Endothelial cell of umbilical vein (primary cell): ENCODE results near the gene FSD1. TPM values are rescaled to one million over a fixed set of nuclear protein-coding genes. Genes with fewer than 3 reads are reported as not detected.

Experiments used
- BruUV-seq: library from RNA; stranded (reverse); fragments of 400-500 nt; replicated peaks from 2 replicates; lab custom pipeline; 2021; lab: Mats Ljungman, UMichigan
- CTCF ChIA-PET: fragments of 300-600, 350-600 bp; sonication (Branson Sonifier 250); formaldehyde crosslinking; loops from one replicate; lab custom pipeline; 2021; ENCODE audit warnings: antibody characterized with exemption, inconsistent platforms; lab: Charles Lee
- POLR2A ChIA-PET: fragments of 300-600, 350-600 bp; sonication (Branson Sonifier 250); formaldehyde crosslinking; loops from one replicate; lab custom pipeline; 2021; ENCODE audit warnings: antibody characterized with exemption, inconsistent platforms; lab: Charles Lee
- DNase-seq: peaks from one replicate; pipeline ENCODE4 v3.0.0-alpha.2; 2011; ENCODE audit warnings: low read depth, low spot score
- FAIRE-seq: peaks from 2 replicates; lab custom pipeline; 2011; peaks lifted over from hg19 to GRCh38; lab: Jason Lieb, UNC
- H2AFZ ChIP-seq: 2 replicates; pipeline ENCODE4 v1.6.0; 2012; ENCODE audit warnings: low read depth, low read length, control low read depth, inconsistent platforms
- H3K27ac ChIP-seq: 2 replicates; pipeline ENCODE4 v1.5.1; 2011; ENCODE audit warnings: low read depth, mild to moderate bottlenecking, control low read depth, low read length, moderate library complexity; ENCODE audit not compliant: insufficient read depth
- H3K27me3 ChIP-seq, 2 experiments: 2 replicates each; pipeline versions ENCODE4 v1.6.0 to v1.6.1; 2011; ENCODE audit warnings: low read length in 2 of 2, mixed read lengths in 1 of 2; ENCODE audit not compliant: control insufficient read depth in 2 of 2, insufficient read depth in 2 of 2
- H3K36me3 ChIP-seq, 2 experiments: 2 replicates in 1 of 2; 3 replicates in 1 of 2; pipeline ENCODE4 v1.5.1; 2011; ENCODE audit warnings: low read length in 2 of 2, mild to moderate bottlenecking in 1 of 2, moderate library complexity in 1 of 2; ENCODE audit not compliant: control insufficient read depth in 2 of 2, insufficient read depth in 2 of 2; ENCODE audit errors: extremely low read depth in 1 of 2
- H3K4me1 ChIP-seq: 3 replicates; pipeline ENCODE4 v1.5.1; 2011; ENCODE audit warnings: mild to moderate bottlenecking, low read length; ENCODE audit not compliant: control insufficient read depth, insufficient read depth; ENCODE audit errors: extremely low read depth
- H3K4me2 ChIP-seq: 2 replicates; pipeline ENCODE4 v1.6.1; 2011; ENCODE audit warnings: low read length, control low read depth, mixed read lengths; ENCODE audit not compliant: insufficient read depth
- H3K4me3 ChIP-seq, 3 experiments: fragments of 200-600 bp in 1 of 3; sonication (generic), shearing (Covaris generic) in 1 of 3; replicated peaks in 1 of 3; 2 replicates each; pipeline ENCODE4 v1.5.1; 2011 to 2016; ENCODE audit warnings: control low read depth in 3 of 3, low read length in 3 of 3, mild to moderate bottlenecking in 2 of 3, inconsistent platforms in 1 of 3, low read depth in 1 of 3, moderate library complexity in 1 of 3; ENCODE audit not compliant: insufficient read depth in 1 of 3
- H3K79me2 ChIP-seq: 2 replicates; pipeline ENCODE4 v1.6.0; 2012; ENCODE audit warnings: low read length, inconsistent platforms; ENCODE audit not compliant: control insufficient read depth, insufficient read depth
- H3K9ac ChIP-seq: replicated peaks from 2 replicates; pipeline ENCODE3; 2011; ENCODE audit warnings: low read length, control low read depth; ENCODE audit not compliant: insufficient read depth; ENCODE audit errors: extremely low read depth
- H3K9me1 ChIP-seq: replicated peaks from 3 replicates; pipeline ENCODE4 v1.6.0; 2011; ENCODE audit warnings: mild to moderate bottlenecking, low read length; ENCODE audit not compliant: control insufficient read depth, insufficient read depth; ENCODE audit errors: extremely low read depth
- H3K9me3 ChIP-seq: replicated peaks from 2 replicates; pipeline ENCODE4 v1.5.1; 2012; ENCODE audit warnings: low read length, inconsistent platforms; ENCODE audit not compliant: control insufficient read depth, insufficient read depth
- H4K20me1 ChIP-seq: replicated peaks from 2 replicates; pipeline ENCODE3; 2011; ENCODE audit warnings: mild to moderate bottlenecking, low read length; ENCODE audit not compliant: control insufficient read depth, insufficient read depth; ENCODE audit errors: extremely low read depth
- CTCF ChIP-seq, 2 donors: IDR thresholded peaks; 1 replicate in 1 of 2; 2 replicates in 1 of 2; pipeline ENCODE4 v1.5.1; 2011; ENCODE audit warnings: low read length in 2 of 2, mild to moderate bottlenecking in 2 of 2, moderate library complexity in 2 of 2, control low read depth in 1 of 2, inconsistent platforms in 1 of 2, low read depth in 1 of 2; ENCODE audit not compliant: insufficient read depth in 1 of 2; ENCODE audit errors: extremely low read depth in 1 of 2
- EZH2 ChIP-seq: IDR thresholded peaks from 2 replicates; pipeline ENCODE4 v1.6.1; 2012; ENCODE audit warnings: borderline replicate concordance, low read depth, mild to moderate bottlenecking, moderate library complexity, low read length, inconsistent platforms; ENCODE audit not compliant: severe bottlenecking
- FOS ChIP-seq: IDR thresholded peaks from 2 replicates; pipeline ENCODE4 v1.6.1; 2011; ENCODE audit warnings: mild to moderate bottlenecking, low read length, moderate library complexity, borderline replicate concordance; ENCODE audit not compliant: insufficient read depth
- GATA2 ChIP-seq: IDR thresholded peaks from 2 replicates; pipeline ENCODE4 v1.7.0; 2011; ENCODE audit warnings: low read depth, mild to moderate bottlenecking, moderate library complexity, mixed read lengths, low read length; ENCODE audit not compliant: insufficient read length, insufficient read depth
- JUN ChIP-seq: IDR thresholded peaks from 2 replicates; pipeline ENCODE4 v1.6.1; 2011; ENCODE audit warnings: borderline replicate concordance, low read depth; ENCODE audit not compliant: insufficient read length, insufficient read depth
- MAX ChIP-seq: IDR thresholded peaks from 2 replicates; pipeline ENCODE4 v1.6.1; 2011; ENCODE audit not compliant: insufficient read depth, insufficient read length
- MYC ChIP-seq: IDR thresholded peaks from one replicate; pipeline ENCODE4 v1.6.1; 2011; ENCODE audit warnings: mild to moderate bottlenecking, low read depth, low read length
- POLR2A ChIP-seq: IDR thresholded peaks from 2 replicates; pipeline ENCODE4 v1.6.1; 2012; ENCODE audit warnings: low read depth, mild to moderate bottlenecking, control low read depth, low read length
- POLR2AphosphoS5 ChIP-seq: IDR thresholded peaks from 2 replicates; pipeline ENCODE4 v1.6.1; 2012; ENCODE audit warnings: low read depth, mild to moderate bottlenecking, control low read depth, low read length, moderate library complexity; ENCODE audit not compliant: insufficient read depth
- dilution Hi-C: fragments of 300-500 bp; cut with MboI; formaldehyde crosslinking; loops from one replicate; pipeline ENCODE4 v1.15.0; 2019; ENCODE audit warnings: low sequenced_read_pairs; ENCODE audit not compliant: extremely low pct_ligation_motif_present
- intact Hi-C: fragments of 100-400 bp; cut with micrococcal nuclease; formaldehyde crosslinking; loops from one replicate; pipeline ENCODE4 v1.10.0; 2022
- polyA plus RNA-seq, 4 experiments: library from polyadenylated mRNA; depleted of rRNA in 3 of 4; stranded (reverse) in 3 of 4; unstranded in 1 of 4; fragments of >200 nt; gene quantifications; 2 replicates each; pipeline versions ENCODE4 v1.2.1 to v1.2.3, GENCODE V29; 2011 to 2012; ENCODE audit warnings: missing spikeins in 1 of 4
- total RNA-seq: library from RNA; stranded (reverse); gene quantifications from 2 replicates; pipeline ENCODE4 v1.2.3, GENCODE V29; 2021

FSD1 gene
- total and polyA plus RNA-seq, 2 donors (not counting 3 experiments of a cell fraction or from before 2014, with no cell fraction given): 25.8 to 55.5 TPM

GRCh38 chr19:4310247-4311121 lies 6.1 kb downstream of the FSD1 start:
- no peak overlapping the region for H3K4me2 ChIP-seq
- no peaks in the 10 kb centered on the region for H3K4me1 ChIP-seq
- BruUV-seq: no TSS peak
- H4K20me1 ChIP-seq: no peaks in the 10 kb centered on the region
- H2AFZ ChIP-seq: no peak overlapping the region
- POLR2A ChIA-PET: no interaction called here
- H3K79me2 ChIP-seq: no peaks in the 10 kb centered on the region
- dilution Hi-C loops (no loop called here), intact Hi-C loops (loop anchor here (10.0 kb wide), 1 partner anchor 864 kb away; no protein-coding TSS in a partner anchor)
- no peak for FAIRE-seq
- H3K4me3 ChIP-seq: no peak overlapping the region
- peaks cover 0 to 8% of the 10 kb centered on the region in 2 experiments for H3K36me3 ChIP-seq
- DNase-seq: no peak
- H3K9me3 ChIP-seq: no peaks in the 10 kb centered on the region
- H3K9me1 ChIP-seq: no peaks in the 10 kb centered on the region
- no peak overlapping the region for H3K27ac ChIP-seq
- TF ChIP-seq CTCF (IDR thresholded peaks at IDR 0.05; ENCODE audit: extremely low read depth in 1 of 2, insufficient read depth in 1 of 2, low read depth in 1 of 2, low read length in 2 of 2): no peak
- no peak for TF ChIP-seq POLR2A
- TF ChIP-seq MAX: no peak
- no peak for TF ChIP-seq POLR2AphosphoS5
- TF ChIP-seq EZH2: no peak
- no peak for TF ChIP-seq JUN
- no peak for TF ChIP-seq FOS
- no peak for TF ChIP-seq GATA2
- TF ChIP-seq MYC: no peak
- H3K27me3 ChIP-seq: no peaks in the 10 kb centered on the region
- no peak overlapping the region for H3K9ac ChIP-seq
- CTCF ChIA-PET: no interaction called here
